HEK293 (cell line): ENCODE measurements around the gene DMPK.

ENCODE experiments used
- CTCF ChIA-PET: fragments of 350-600 bp; formaldehyde crosslinking; extraction: SDS; loops from one replicate; lab custom pipeline; 2021; ENCODE audit warnings: antibody characterized with exemption; lab: Yijun Ruan, JAX
- POLR2A ChIA-PET: fragments of 300-600 bp; formaldehyde crosslinking; extraction: SDS; loops from one replicate; lab custom pipeline; 2020; ENCODE audit warnings: antibody characterized with exemption, inconsistent platforms; lab: Yijun Ruan, JAX
- H3K27ac ChIP-seq: fragments of 200-500 bp; sonication (Bioruptor generic); 2 replicates; pipeline ENCODE4 v1.5.1; 2014; ENCODE audit warnings: low read depth, low read length, control low read depth, inconsistent platforms; ENCODE audit errors: extremely low read depth
- H3K36me3 ChIP-seq, 2 experiments: fragments of 200-500 bp in 1 of 2; sonication (Bioruptor generic) in 1 of 2; 1 replicate in 1 of 2; 2 replicates in 1 of 2; pipeline ENCODE4 v1.5.1; 2014 to 2017; ENCODE audit warnings: inconsistent platforms in 2 of 2, low read length in 2 of 2; ENCODE audit not compliant: control insufficient read depth in 2 of 2, insufficient read depth in 1 of 2
- H3K4me1 ChIP-seq: fragments of 200-500 bp; sonication (Bioruptor generic); 2 replicates; pipeline ENCODE4 v1.5.1; 2014; ENCODE audit warnings: mild to moderate bottlenecking, low read length, inconsistent platforms; ENCODE audit not compliant: control insufficient read depth, insufficient read depth
- H3K4me3 ChIP-seq: 2 replicates; pipeline ENCODE4 v1.5.1; 2011; ENCODE audit warnings: low read depth, mild to moderate bottlenecking, control low read depth, low read length, moderate library complexity
- H3K9me3 ChIP-seq: fragments of 200-500 bp; sonication (Bioruptor generic); 2 replicates; pipeline ENCODE4 v1.5.1; 2014; ENCODE audit warnings: low read depth, low read length, inconsistent platforms; ENCODE audit not compliant: control insufficient read depth, insufficient read depth
- ATF2 ChIP-seq: fragments of 450-650 bp; formaldehyde crosslinking; IDR thresholded peaks from 2 replicates; pipeline ENCODE4 v1.5.1; 2016; ENCODE audit warnings: missing biosample characterization, missing genetic modification characterization, low read depth
- HOXD13 ChIP-seq: sonication (generic); formaldehyde crosslinking; IDR thresholded peaks from 2 replicates; pipeline ENCODE4 v1.8.0; 2022; ENCODE audit warnings: missing genetic modification reagents, borderline replicate concordance
- KLF1 ChIP-seq: fragments of 450-650 bp; formaldehyde crosslinking; IDR thresholded peaks from 2 replicates; pipeline ENCODE4 v1.5.1; 2016; ENCODE audit warnings: missing biosample characterization, missing genetic modification characterization
- PRDM10 ChIP-seq: fragments of 450-650 bp; formaldehyde crosslinking; IDR thresholded peaks from 2 replicates; pipeline ENCODE4 v1.5.1; 2016; ENCODE audit warnings: missing biosample characterization, missing genetic modification characterization
- REST ChIP-seq: fragments of 450-650 bp; formaldehyde crosslinking; IDR thresholded peaks from 2 replicates; pipeline ENCODE4 v1.5.1; 2016; ENCODE audit warnings: missing biosample characterization, missing genetic modification characterization
- SALL2 ChIP-seq: fragments of 450-650 bp; formaldehyde crosslinking; IDR thresholded peaks from 2 replicates; pipeline ENCODE4 v1.5.0; 2017; ENCODE audit warnings: missing biosample characterization, mild to moderate bottlenecking, missing genetic modification characterization, borderline replicate concordance
- WT1 ChIP-seq: fragments of 450-650 bp; formaldehyde crosslinking; IDR thresholded peaks from 2 replicates; pipeline ENCODE4 v1.5.1; 2016; ENCODE audit warnings: missing biosample characterization, missing genetic modification characterization
- ZBTB20 ChIP-seq: fragments of 450-650 bp; formaldehyde crosslinking; IDR thresholded peaks from 2 replicates; pipeline ENCODE4 v1.5.1; 2016; ENCODE audit warnings: missing biosample characterization, missing genetic modification characterization
- ZBTB44 ChIP-seq: fragments of 450-650 bp; IDR thresholded peaks from 2 replicates; pipeline ENCODE4 v1.5.1; 2018; ENCODE audit warnings: missing biosample characterization, mild to moderate bottlenecking, missing genetic modification characterization
- ZEB2 ChIP-seq: fragments of 450-650 bp; formaldehyde crosslinking; IDR thresholded peaks from 2 replicates; pipeline ENCODE4 v1.5.1; 2016; ENCODE audit warnings: missing biosample characterization, missing genetic modification characterization
- ZFHX2 ChIP-seq: fragments of 450-650 bp; formaldehyde crosslinking; conservative IDR thresholded peaks from 2 replicates; pipeline ENCODE4 v1.5.1; 2016; ENCODE audit warnings: missing biosample characterization, missing genetic modification characterization
- ZFP69B ChIP-seq: fragments of 450-650 bp; formaldehyde crosslinking; IDR thresholded peaks from 2 replicates; pipeline ENCODE4 v1.5.1; 2016; ENCODE audit warnings: missing biosample characterization, missing genetic modification characterization
- ZNF18 ChIP-seq: fragments of 450-650 bp; formaldehyde crosslinking; IDR thresholded peaks from 2 replicates; pipeline ENCODE4 v1.5.1; 2016; ENCODE audit warnings: missing biosample characterization, missing genetic modification characterization
- ZNF274 ChIP-seq, 2 experiments: fragments of 200-500 bp in 1 of 2; fragments of 450-650 bp in 1 of 2; sonication (Bioruptor generic) in 1 of 2; formaldehyde crosslinking in 1 of 2; IDR thresholded peaks; 2 replicates each; pipeline versions ENCODE4 v1.5.1 to v1.6.1; 2014 to 2016; ENCODE audit warnings: borderline replicate concordance in 1 of 2, inconsistent platforms in 1 of 2, low read length in 1 of 2, missing biosample characterization in 1 of 2, missing genetic modification characterization in 1 of 2
- ZNF488 ChIP-seq: fragments of 450-650 bp; formaldehyde crosslinking; IDR thresholded peaks from 2 replicates; pipeline ENCODE4 v1.5.1; 2016; ENCODE audit warnings: missing biosample characterization, missing genetic modification characterization
- ZNF530 ChIP-seq: fragments of 450-650 bp; formaldehyde crosslinking; IDR thresholded peaks from 2 replicates; pipeline ENCODE4 v1.5.1; 2016; ENCODE audit warnings: low read depth, missing biosample characterization, missing genetic modification characterization
- ZNF549 ChIP-seq: fragments of 450-650 bp; IDR thresholded peaks from 2 replicates; pipeline ENCODE4 v1.5.1; 2018; ENCODE audit warnings: missing biosample characterization, missing genetic modification characterization, mild to moderate bottlenecking, inconsistent platforms, moderate library complexity
- ZNF558 ChIP-seq: fragments of 450-650 bp; formaldehyde crosslinking; IDR thresholded peaks from 2 replicates; pipeline ENCODE4 v1.5.1; 2016; ENCODE audit warnings: missing biosample characterization, missing genetic modification characterization
- ZNF660 ChIP-seq: fragments of 450-650 bp; IDR thresholded peaks from 2 replicates; pipeline ENCODE4 v1.5.1; 2018; ENCODE audit warnings: missing biosample characterization, mild to moderate bottlenecking, missing genetic modification characterization
- ZSCAN16 ChIP-seq: fragments of 450-650 bp; formaldehyde crosslinking; IDR thresholded peaks from 2 replicates; pipeline ENCODE4 v1.5.1; 2016; ENCODE audit warnings: missing biosample characterization, missing genetic modification characterization
- ZSCAN4 ChIP-seq: fragments of 450-650 bp; formaldehyde crosslinking; IDR thresholded peaks from 2 replicates; pipeline ENCODE4 v1.5.1; 2017; ENCODE audit warnings: missing biosample characterization, missing genetic modification characterization
- ZXDB ChIP-seq: fragments of 450-650 bp; formaldehyde crosslinking; IDR thresholded peaks from 2 replicates; pipeline ENCODE4 v1.5.1; 2016; ENCODE audit warnings: missing biosample characterization, missing genetic modification characterization

The DMPK gene

GRCh38 chr19:45774765-45775164 is 7.5 kb downstream of the DMPK start (continued):
- no peak for TF ChIP-seq ZNF549 (tag by site-specific recombination)
- TF ChIP-seq ZBTB44 (tag by site-specific recombination): no peak
- TF ChIP-seq ZNF18 (tag by site-specific recombination): no peak
- no peak for TF ChIP-seq ATF2 (tag by site-specific recombination)
- TF ChIP-seq ZNF488 (tag by site-specific recombination): no peak

- CTCF ChIA-PET: interaction anchor here (0.5 to 2.5 kb wide), 5 partner anchors 26 to 304 kb away, joined by 3 to 9 read pairs (median 4); no protein-coding TSS in a partner anchor
- H3K9me3 ChIP-seq: no peaks in the 10 kb centered on the region
- no peak overlapping the region for H3K4me3 ChIP-seq
- peaks cover 16 to 49% of the 10 kb centered on the region in 2 experiments for H3K36me3 ChIP-seq
- TF ChIP-seq ZXDB: no peak
- no peak for TF ChIP-seq ZNF558 (tag by site-specific recombination)
- no peak for TF ChIP-seq ZNF660 (tag by site-specific recombination)
- no peak for TF ChIP-seq SALL2
- TF ChIP-seq ZFHX2 (tag by site-specific recombination): no peak
- TF ChIP-seq ZNF530: no peak
- TF ChIP-seq ZSCAN16 (tag by site-specific recombination): no peak
- no peak for TF ChIP-seq ZEB2 (tag by site-specific recombination)
- TF ChIP-seq HOXD13: no peak
- TF ChIP-seq WT1 (tag by site-specific recombination): no peak
- no peak for TF ChIP-seq ZBTB20
- TF ChIP-seq KLF1 (tag by site-specific recombination): no peak
- TF ChIP-seq ZFP69B (tag by site-specific recombination): no peak
- TF ChIP-seq REST: no peak
- no peak for TF ChIP-seq PRDM10 (tag by site-specific recombination)
- no peak for TF ChIP-seq ZSCAN4 (tag by site-specific recombination)
- TF ChIP-seq ZNF274 (IDR thresholded peaks at IDR 0.05; ENCODE audit: low read length): no peak
- no peak for TF ChIP-seq ZNF274 (tag by site-specific recombination; IDR thresholded peaks at IDR 0.05; ENCODE audit: borderline replicate concordance)
- H3K27ac ChIP-seq: no peak overlapping the region
- POLR2A ChIA-PET: interaction anchor here (1.4 to 7.2 kb wide), 5 partner anchors 10 to 85 kb away, joined by 3 to 111 read pairs (median 11); partner anchors contain the start of genes DMPK, DMWD, QPCTL and SNRPD2
- H3K4me1 ChIP-seq: peaks cover 6% of the 10 kb centered on the region
These were observed 8.9 kb downstream of the DMPK start for GRCh38 chr19:45773384-45773783.
